ENCODE data around the gene HARS1. TPM values are rescaled to one million over a fixed set of nuclear protein-coding genes. Genes with fewer than 3 reads are reported as not detected.

The HARS1 gene
- polyA plus RNA-seq, 3 donors = 28.4 to 34.3 (median 31.9) TPM

DNA sequence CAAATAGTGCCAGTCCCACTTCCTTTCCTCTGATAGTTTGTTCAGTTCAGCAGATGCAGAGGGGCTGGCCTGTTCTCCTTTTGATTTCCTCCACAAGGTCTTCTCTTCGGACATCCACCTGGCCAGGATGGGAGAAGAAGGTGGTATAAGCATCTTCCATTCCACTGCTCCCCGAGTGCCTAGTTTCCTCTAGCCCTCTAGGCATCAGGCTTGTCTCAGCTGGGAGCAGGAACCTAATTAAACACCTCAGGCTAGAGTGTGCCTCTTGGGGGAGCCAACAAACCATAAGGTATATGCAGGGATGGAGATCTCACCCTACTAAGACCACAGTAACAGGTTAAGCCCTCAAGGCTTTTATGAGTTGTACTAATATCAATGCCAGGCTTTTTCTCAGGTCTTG lies 17.0 kb downstream of the HARS1 start:
- peaks cover 79 to 99% of the 10 kb centered on the region in 2 donors for H3K36me3 ChIP-seq (replicated peaks in 1 of 2; ENCODE audit: control insufficient read depth in 1 of 2, insufficient read depth in 2 of 2, low read length in 2 of 2)
- peaks cover 8% of the 10 kb centered on the region for H4K20me1 ChIP-seq (ENCODE audit: insufficient read depth, low read length)
- Mint-ChIP-seq H3K4me3 (no peak overlapping the region), H3K36me3 (peaks cover 83 to 96% of the 10 kb centered on the region in 2 donors), H3K27ac (peak overlapping the region in 4 of 7 donors; percentile 37 to 79 (median 52)), H3K9me3 (peaks cover 0 to 5% (median 0%) of the 10 kb centered on the region in 7 donors), H3K27me3 (ENCODE audit: low read depth in 3 of 3) (peaks cover 0 to 2% (median 0%) of the 10 kb centered on the region in 3 donors), H3K4me1 (no peaks in the 10 kb centered on the region)
- H2AFZ ChIP-seq (ENCODE audit: insufficient read depth, low read depth, low read length, poor library complexity, severe bottlenecking) = no peak overlapping the region
- H3K27me3 ChIP-seq (ENCODE audit: control insufficient read depth in 2 of 2, insufficient read depth in 2 of 2, low read length in 2 of 2) = no peaks in the 10 kb centered on the region
- H3K4me2 ChIP-seq (replicated peaks; ENCODE audit: extremely low read depth, low read length, poor library complexity, severe bottlenecking) = no peak overlapping the region
- peak overlapping the region in 1 of 2 donors; percentile 38 for H3K27ac ChIP-seq (ENCODE audit: low read depth in 1 of 2, low read length in 2 of 2)
- no CpG with 5 or more reads among the region's 2 CpGs for WGBS (ENCODE audit: insufficient coverage)
- no peaks in the 10 kb centered on the region for H3K9me3 ChIP-seq (replicated peaks in 1 of 2; ENCODE audit: control insufficient read depth in 1 of 2, insufficient read depth in 1 of 2, low read length in 2 of 2)
- no peaks in the 10 kb centered on the region for H3K4me1 ChIP-seq (ENCODE audit: control insufficient read depth in 1 of 2, insufficient read depth in 2 of 2, low read length in 2 of 2)
- no peaks in the 10 kb centered on the region for H3K79me2 ChIP-seq (ENCODE audit: insufficient read depth, low read length)
- DNase-seq = no peak
- no peak overlapping the region for H3K4me3 ChIP-seq (replicated peaks in 1 of 3; ENCODE audit: low read depth in 2 of 3, low read length in 3 of 3)
- no peak overlapping the region for H3K9ac ChIP-seq (ENCODE audit: insufficient read depth, low read length, poor library complexity, severe bottlenecking)
- intact Hi-C loops (cut with micrococcal nuclease) = no loop called here
- TF ChIP-seq, protein P1, sequence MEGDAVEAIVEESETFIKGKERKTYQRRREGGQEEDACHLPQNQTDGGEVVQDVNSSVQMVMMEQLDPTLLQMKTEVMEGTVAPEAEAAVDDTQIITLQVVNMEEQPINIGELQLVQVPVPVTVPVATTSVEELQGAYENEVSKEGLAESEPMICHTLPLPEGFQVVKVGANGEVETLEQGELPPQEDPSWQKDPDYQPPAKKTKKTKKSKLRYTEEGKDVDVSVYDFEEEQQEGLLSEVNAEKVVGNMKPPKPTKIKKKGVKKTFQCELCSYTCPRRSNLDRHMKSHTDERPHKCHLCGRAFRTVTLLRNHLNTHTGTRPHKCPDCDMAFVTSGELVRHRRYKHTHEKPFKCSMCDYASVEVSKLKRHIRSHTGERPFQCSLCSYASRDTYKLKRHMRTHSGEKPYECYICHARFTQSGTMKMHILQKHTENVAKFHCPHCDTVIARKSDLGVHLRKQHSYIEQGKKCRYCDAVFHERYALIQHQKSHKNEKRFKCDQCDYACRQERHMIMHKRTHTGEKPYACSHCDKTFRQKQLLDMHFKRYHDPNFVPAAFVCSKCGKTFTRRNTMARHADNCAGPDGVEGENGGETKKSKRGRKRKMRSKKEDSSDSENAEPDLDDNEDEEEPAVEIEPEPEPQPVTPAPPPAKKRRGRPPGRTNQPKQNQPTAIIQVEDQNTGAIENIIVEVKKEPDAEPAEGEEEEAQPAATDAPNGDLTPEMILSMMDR (IDR thresholded peaks at IDR 0.05) = no peak

DNA sequence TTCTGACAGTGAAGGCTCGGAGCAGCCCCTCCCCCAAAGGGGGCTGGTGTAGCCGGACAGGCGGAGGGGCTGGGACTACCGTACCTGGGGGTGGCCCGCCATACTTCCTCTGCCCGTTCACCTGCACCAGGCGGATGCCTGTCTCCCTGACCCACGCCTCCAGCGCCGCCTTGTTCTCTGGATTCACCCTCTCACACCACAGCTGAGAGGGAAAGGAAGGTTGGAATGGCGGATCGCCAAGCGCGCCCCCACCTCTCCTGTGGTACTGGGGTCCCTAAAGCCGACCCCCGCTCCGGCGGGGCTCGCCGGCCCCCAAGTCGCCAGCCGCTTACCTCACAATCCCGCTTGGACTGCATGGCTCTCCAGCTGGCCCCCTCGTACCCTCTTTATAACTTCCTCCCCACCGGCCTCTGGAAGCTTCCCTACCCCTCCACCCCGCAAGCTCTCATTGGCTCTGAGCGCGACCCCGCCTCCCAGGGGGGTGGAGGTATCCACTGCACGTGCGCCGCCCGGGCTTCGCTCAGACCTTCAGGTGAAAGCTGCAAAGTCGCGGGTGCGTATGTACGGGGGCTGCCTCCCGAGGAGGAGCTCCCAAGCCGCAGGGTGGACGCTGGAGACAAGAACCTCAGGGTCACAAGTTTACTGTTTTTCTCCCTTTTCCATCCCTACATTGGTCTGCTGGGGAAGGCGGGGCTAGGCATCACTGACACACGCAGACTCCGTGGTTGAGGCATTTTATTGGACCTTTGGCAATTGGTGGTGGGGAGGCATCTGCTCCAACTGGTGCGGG lies 17.8 kb downstream of the HARS1 start, which contains the start of gene DND1:
Gene DND1, minus strand, starts transcription at position 390 of the 790 bp plus-strand sequence. Its CDS starts 34 bp downstream, at position 356.
- peaks cover 15% of the 10 kb centered on the region for H4K20me1 ChIP-seq (ENCODE audit: insufficient read depth, low read length)
- Mint-ChIP-seq H3K27me3 (ENCODE audit: low read depth in 3 of 3) (peaks cover 0 to 2% (median 0%) of the 10 kb centered on the region in 3 donors), H3K4me1 (no peaks in the 10 kb centered on the region), H3K27ac (peak within 1 kb of the TSS in 4 of 7 donors; percentile 42 to 79 (median 60)), H3K4me3 (no peak within 1 kb of the TSS), H3K36me3 (peaks cover 84 to 97% of the 10 kb centered on the region in 2 donors), H3K9me3 (peaks cover 0 to 5% (median 0%) of the 10 kb centered on the region in 7 donors)
- H3K9ac ChIP-seq (ENCODE audit: insufficient read depth, low read length, poor library complexity, severe bottlenecking) = no peak within 1 kb of the TSS
- DNase-seq = no peak
- H3K27me3 ChIP-seq (ENCODE audit: control insufficient read depth in 2 of 2, insufficient read depth in 2 of 2, low read length in 2 of 2) = no peaks in the 10 kb centered on the region
- TF ChIP-seq, protein P1 (IDR thresholded peaks at IDR 0.05) = no peak
- peak within 1 kb of the TSS in 1 of 2 donors; percentile 38 for H3K27ac ChIP-seq (ENCODE audit: low read depth in 1 of 2, low read length in 2 of 2)
- 91% methylated on average over 25 of the region's 45 CpGs for WGBS (ENCODE audit: insufficient coverage)
- H2AFZ ChIP-seq (ENCODE audit: insufficient read depth, low read depth, low read length, poor library complexity, severe bottlenecking) = no peak within 1 kb of the TSS
- peaks cover 82 to 99% of the 10 kb centered on the region in 2 donors for H3K36me3 ChIP-seq (replicated peaks in 1 of 2; ENCODE audit: control insufficient read depth in 1 of 2, insufficient read depth in 2 of 2, low read length in 2 of 2)
- no peaks in the 10 kb centered on the region for H3K4me1 ChIP-seq (ENCODE audit: control insufficient read depth in 1 of 2, insufficient read depth in 2 of 2, low read length in 2 of 2)
- intact Hi-C loops (cut with micrococcal nuclease) = no loop called here
- no peaks in the 10 kb centered on the region for H3K79me2 ChIP-seq (ENCODE audit: insufficient read depth, low read length)
- no peak within 1 kb of the TSS for H3K4me2 ChIP-seq (replicated peaks; ENCODE audit: extremely low read depth, low read length, poor library complexity, severe bottlenecking)
- no peaks in the 10 kb centered on the region for H3K9me3 ChIP-seq (replicated peaks in 1 of 2; ENCODE audit: control insufficient read depth in 1 of 2, insufficient read depth in 1 of 2, low read length in 2 of 2)
- no peak within 1 kb of the TSS for H3K4me3 ChIP-seq (replicated peaks in 1 of 3; ENCODE audit: low read depth in 2 of 3, low read length in 3 of 3)

Data from CD14-positive monocyte (primary cell).